ENCODE measurements around the gene EVX1. TPM values are rescaled to one million over a fixed set of nuclear protein-coding genes. Genes with fewer than 3 reads are reported as not detected.

The EVX1 gene
- polyA plus RNA-seq: not detected
- long read RNA-seq, donor 1: 0 reads
- long read RNA-seq, donor 2: 0 reads
- long read RNA-seq, donor 3: 0 reads
- long read RNA-seq, donor 4: 0 reads
- long read RNA-seq, donor 5: 0 reads
- long read RNA-seq, donor 6: 0 reads
- long read RNA-seq, donor 7: 0 reads
- long read RNA-seq, donor 8: 0 reads
- long read RNA-seq, donor 9: 0 reads
- long read RNA-seq, donor 10: 0 reads
- long read RNA-seq, donor 11: 0 reads

DNA sequence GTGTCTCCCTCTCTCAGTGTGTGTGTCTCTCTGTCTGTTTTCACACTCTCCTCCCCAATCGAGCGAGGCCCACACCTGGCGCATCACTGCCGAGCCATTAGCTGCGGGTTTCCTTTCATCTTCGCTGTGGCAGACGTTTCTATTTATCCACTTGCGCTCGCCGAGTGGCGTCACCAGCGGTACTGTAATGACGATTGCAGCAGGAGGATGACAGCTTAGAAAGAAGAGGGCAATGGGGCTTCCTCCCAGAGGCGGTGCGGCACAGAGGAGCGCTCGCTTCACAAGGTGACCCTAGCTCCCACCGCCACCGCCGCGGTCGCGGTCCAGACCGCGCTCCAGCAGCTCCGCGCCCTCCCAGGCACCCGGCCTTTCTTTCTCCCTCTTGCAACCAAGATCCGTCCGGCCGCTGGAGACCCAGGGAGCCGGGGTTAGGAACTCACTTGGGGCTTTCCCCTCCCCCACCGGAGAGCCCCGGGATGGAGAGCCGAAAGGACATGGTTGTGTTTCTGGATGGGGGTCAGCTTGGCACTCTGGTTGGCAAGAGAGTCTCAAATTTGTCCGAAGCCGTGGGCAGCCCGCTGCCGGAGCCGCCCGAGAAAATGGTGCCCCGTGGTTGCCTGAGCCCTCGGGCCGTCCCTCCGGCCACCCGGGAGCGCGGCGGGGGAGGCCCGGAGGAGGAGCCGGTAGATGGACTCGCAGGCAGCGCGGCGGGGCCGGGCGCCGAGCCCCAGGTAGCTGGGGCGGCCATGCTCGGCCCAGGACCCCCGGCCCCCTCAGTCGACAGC is at the start of gene EVX1:
Gene EVX1, plus strand, starts transcription at position 248 of the 785 bp plus-strand sequence. Its CDS starts 229 bp downstream, at position 477.
- Histone ChIP-seq H3K27me3 (ENCODE audit: control insufficient read depth, insufficient read depth, low read length) (peaks cover 98% of the 10 kb centered on the region), H3K4me1 (ENCODE audit: control insufficient read depth, insufficient read depth, low read length) (peaks cover 27% of the 10 kb centered on the region), H3K4me3 (ENCODE audit: low read length) (no peak within 1 kb of the TSS), H3K9me3 (ENCODE audit: control insufficient read depth, low read depth, low read length) (peaks cover 20% of the 10 kb centered on the region), H3K36me3 (ENCODE audit: control insufficient read depth, insufficient read depth, low read length) (no peaks in the 10 kb centered on the region), H3K27ac (ENCODE audit: low read length) (no peak within 1 kb of the TSS)
- whole genome bisulfite sequencing (ENCODE audit: insufficient coverage, low lambda C conversion rate): no CpG with 5 or more reads among the region's 62 CpGs
- DNase-seq: peak in 1 of 2 donors; percentile 32

DNA sequence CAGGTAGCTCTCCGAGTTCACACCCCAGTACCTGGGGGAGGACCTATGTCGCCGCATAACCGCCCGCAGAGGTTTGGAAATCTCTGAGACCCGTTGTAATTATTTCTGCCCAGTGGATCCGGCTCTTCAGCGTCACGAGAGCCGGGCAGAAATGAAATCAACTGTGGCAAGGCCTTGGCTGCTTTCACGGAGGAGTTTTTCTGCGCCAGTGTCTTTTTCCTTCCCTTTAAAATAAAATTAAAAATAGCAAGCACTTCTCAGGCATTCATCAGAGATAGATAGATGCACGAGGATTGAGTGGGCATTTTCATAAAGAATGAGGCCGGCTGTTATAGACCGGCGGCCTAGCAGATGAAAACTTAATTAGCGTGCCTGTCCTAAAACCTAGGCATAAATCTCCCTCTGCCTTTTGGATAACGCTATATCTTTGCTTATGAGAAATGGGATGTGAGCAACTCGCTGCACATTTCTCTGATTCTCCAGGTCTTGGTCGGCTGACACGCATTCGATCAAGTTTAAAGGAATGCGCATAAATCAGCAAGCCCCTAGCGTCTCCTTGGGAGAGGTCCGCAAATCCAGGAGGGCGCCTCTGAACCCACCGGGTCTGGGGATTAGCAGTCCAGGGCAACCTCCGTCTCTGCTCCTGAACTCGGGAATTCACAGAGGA is 49.1 kb upstream of the EVX1 start:
- Histone ChIP-seq H3K4me1 (ENCODE audit: control insufficient read depth, insufficient read depth, low read length) (peaks cover 4% of the 10 kb centered on the region), H3K9me3 (ENCODE audit: control insufficient read depth, low read depth, low read length) (peaks cover 18% of the 10 kb centered on the region), H3K27ac (ENCODE audit: low read length) (no peak overlapping the region), H3K4me3 (ENCODE audit: low read length) (no peak overlapping the region), H3K27me3 (ENCODE audit: control insufficient read depth, insufficient read depth, low read length) (peaks cover 93% of the 10 kb centered on the region), H3K36me3 (ENCODE audit: control insufficient read depth, insufficient read depth, low read length) (no peaks in the 10 kb centered on the region)
- no CpG with 5 or more reads among the region's 29 CpGs for WGBS (ENCODE audit: insufficient coverage, low lambda C conversion rate)
- DNase-seq: no peak

DNA sequence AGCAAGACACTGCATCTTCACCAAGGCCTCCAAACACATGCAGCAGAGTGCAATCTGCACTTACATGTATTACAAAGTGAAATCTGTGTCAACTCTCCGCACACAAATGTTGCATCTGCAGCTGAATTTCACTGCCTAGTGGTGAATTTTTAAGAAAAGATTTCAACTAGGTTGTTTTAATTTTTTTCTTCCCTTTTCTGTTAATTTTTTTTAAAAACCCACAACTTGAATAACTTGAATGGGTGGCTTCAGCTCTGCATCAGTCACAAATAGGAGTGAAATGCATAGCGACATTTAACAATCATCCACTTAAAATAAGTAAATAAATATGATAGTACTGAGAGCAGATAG is 48.6 kb upstream of the EVX1 start:
- Histone ChIP-seq H3K27ac (ENCODE audit: low read length) (no peak overlapping the region), H3K36me3 (ENCODE audit: control insufficient read depth, insufficient read depth, low read length) (no peaks in the 10 kb centered on the region), H3K27me3 (ENCODE audit: control insufficient read depth, insufficient read depth, low read length) (peaks cover 93% of the 10 kb centered on the region), H3K4me1 (ENCODE audit: control insufficient read depth, insufficient read depth, low read length) (peaks cover 2% of the 10 kb centered on the region), H3K9me3 (ENCODE audit: control insufficient read depth, low read depth, low read length) (peaks cover 17% of the 10 kb centered on the region), H3K4me3 (ENCODE audit: low read length) (no peak overlapping the region)
- WGBS (ENCODE audit: insufficient coverage, low lambda C conversion rate): no CpG with 5 or more reads among the region's 2 CpGs
- no peak for DNase-seq

DNA sequence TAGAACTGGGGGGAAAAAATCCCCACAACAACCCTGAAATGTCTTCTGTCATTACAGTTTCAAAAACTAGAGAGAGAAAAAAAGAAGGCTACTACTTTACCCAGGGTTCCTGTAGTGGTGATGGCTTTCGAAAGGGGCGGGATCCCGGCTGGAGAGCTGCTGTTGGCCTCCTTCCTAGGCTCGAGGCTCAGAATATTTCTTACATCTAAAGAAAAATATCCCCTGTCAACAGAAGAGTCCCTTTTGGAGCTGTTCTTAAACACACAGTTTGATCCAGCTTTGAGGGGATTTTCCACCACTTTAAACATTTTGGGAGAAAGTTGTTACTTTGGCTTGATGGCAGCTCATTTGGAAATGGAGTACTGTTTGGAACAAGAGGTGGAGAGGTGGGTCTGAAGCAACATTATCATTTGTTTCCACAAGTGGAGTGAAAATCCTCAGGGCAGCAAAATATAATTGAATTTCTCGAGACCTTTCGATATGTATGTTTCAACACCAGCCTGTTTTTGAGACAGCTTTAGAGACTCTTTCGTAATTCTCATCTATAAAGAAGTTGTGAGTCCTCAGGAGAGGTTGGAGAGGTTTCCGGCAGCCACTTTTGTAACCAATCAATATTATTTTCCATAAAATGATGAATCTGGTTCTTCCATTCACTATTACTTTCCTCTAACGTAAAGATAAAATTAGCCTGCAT is 47.8 kb upstream of the EVX1 start:
- WGBS (ENCODE audit: insufficient coverage, low lambda C conversion rate): 57% methylated on average over 4 of the region's 9 CpGs
- Histone ChIP-seq H3K4me3 (ENCODE audit: low read length) (no peak overlapping the region), H3K27ac (ENCODE audit: low read length) (no peak overlapping the region), H3K4me1 (ENCODE audit: control insufficient read depth, insufficient read depth, low read length) (peaks cover 2% of the 10 kb centered on the region), H3K9me3 (ENCODE audit: control insufficient read depth, low read depth, low read length) (peaks cover 16% of the 10 kb centered on the region), H3K27me3 (ENCODE audit: control insufficient read depth, insufficient read depth, low read length) (peaks cover 89% of the 10 kb centered on the region), H3K36me3 (ENCODE audit: control insufficient read depth, insufficient read depth, low read length) (no peaks in the 10 kb centered on the region)
- no peak for DNase-seq

DNA sequence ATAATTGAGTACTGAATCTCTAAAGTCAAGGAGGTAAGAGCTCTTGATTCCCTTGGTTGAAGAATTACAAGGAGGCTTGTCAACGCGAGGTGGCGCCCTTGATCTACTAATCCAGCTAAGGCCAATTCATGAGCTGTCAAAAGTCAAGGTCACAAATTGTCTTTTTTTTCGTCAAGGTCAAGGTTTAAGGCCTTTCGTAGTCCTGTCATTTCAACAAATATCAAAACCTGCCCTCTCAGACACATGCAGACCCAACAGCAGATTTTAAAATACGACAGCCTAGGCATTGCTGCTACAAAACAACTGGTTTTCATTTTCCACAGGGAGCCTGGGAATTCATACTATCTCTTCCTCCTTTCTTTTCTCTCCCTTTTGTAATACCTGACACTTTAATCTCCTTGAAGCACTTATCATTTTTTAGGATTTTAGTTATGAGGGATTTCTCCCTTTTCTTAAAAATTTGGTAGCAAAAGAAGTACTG is 46.3 kb upstream of the EVX1 start:
- no peak overlapping the region for H3K27ac ChIP-seq (ENCODE audit: low read length)
- H3K27me3 ChIP-seq (ENCODE audit: control insufficient read depth, insufficient read depth, low read length): peaks cover 88% of the 10 kb centered on the region
- H3K9me3 ChIP-seq (ENCODE audit: control insufficient read depth, low read depth, low read length): peaks cover 16% of the 10 kb centered on the region
- no peak overlapping the region for H3K4me3 ChIP-seq (ENCODE audit: low read length)
- H3K36me3 ChIP-seq (ENCODE audit: control insufficient read depth, insufficient read depth, low read length): no peaks in the 10 kb centered on the region
- DNase-seq: peak; percentile 60 to 66
- 0% methylated on average over 2 of the region's 6 CpGs for WGBS (ENCODE audit: insufficient coverage, low lambda C conversion rate)
- peaks cover 12% of the 10 kb centered on the region for H3K4me1 ChIP-seq (ENCODE audit: control insufficient read depth, insufficient read depth, low read length)

DNA sequence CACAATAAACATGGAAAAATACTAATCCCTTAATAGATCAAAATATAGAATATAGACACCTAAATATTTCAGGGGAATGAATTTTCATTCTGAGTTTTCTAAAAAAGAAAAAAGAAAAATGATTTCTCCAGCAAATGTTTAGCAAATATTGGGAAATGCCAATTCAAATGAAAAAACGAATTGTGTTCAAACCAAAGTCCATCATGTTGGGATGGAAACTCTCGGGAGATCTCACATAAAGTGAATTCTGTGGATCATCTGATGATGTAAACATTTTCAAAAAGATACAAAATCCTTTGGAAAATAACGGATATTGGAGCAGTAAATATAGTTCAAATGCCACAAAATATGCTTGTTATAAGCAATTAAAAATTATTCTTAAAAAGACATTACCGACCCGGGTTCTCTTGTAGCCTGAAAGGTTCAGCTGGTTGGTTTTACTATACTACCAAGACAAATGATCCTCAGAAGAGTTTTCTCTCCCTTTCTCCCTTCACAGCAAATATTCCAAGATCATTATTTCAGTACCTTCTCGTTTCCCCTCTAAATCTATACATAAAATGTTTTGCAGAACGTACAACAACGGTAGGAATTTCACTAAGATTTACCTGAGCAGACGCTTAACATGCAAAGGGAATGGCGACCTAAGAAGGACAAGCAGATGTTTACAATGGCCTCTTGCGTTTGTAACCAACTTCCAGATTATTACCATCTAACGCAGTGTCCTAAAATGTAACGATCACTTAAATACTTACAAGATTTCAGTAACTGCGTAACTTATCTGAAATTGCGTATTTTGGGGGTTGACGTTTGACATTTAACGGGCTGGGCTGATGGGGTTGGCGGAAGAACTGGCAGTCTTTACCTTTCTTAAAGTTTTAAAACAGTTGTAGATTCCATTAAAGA is 45.2 kb upstream of the EVX1 start:
- Histone ChIP-seq H3K4me1 (ENCODE audit: control insufficient read depth, insufficient read depth, low read length) (peaks cover 15% of the 10 kb centered on the region), H3K27ac (ENCODE audit: low read length) (no peak overlapping the region), H3K4me3 (ENCODE audit: low read length) (no peak overlapping the region), H3K36me3 (ENCODE audit: control insufficient read depth, insufficient read depth, low read length) (no peaks in the 10 kb centered on the region), H3K27me3 (ENCODE audit: control insufficient read depth, insufficient read depth, low read length) (peaks cover 88% of the 10 kb centered on the region), H3K9me3 (ENCODE audit: control insufficient read depth, low read depth, low read length) (peaks cover 12% of the 10 kb centered on the region)
- no peak for DNase-seq
- WGBS (ENCODE audit: insufficient coverage, low lambda C conversion rate): 25% methylated on average over 3 of the region's 18 CpGs

DNA sequence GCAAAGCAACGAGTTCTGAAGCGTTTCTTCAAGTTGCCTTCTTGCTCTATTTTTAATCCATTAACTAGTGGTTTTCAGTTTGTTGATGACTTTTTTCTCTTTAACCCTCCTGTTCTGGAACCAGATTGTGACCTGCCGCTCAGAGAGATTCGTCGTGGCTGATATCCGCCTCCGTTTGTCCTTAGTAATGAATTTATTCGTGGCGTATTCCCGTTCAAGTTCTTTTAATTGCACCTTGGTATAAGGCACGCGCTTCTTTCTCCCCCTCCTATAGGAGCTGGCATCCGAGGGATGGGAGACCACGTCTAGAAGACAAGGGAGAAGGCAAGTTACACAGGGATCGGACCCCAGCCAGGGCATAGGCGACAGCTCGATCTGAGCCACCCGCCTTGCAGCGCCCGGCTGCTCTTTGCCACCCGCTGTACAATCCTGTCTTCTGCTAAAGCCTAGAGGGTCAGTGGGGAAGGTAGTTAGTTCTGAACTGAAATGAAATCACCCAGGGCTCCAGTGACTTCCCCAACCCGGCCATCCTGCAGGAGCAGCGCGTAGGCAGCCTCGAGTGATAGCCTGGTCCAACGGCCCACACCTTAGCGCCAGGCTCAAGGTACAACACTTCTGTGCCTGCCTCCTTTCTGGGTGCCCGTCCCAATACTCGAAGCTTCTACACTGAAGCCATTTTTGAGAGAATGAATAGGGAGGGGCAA is 44.3 kb upstream of the EVX1 start:
- H3K4me1 ChIP-seq (ENCODE audit: control insufficient read depth, insufficient read depth, low read length): peaks cover 13% of the 10 kb centered on the region
- no peak for DNase-seq

DNA sequence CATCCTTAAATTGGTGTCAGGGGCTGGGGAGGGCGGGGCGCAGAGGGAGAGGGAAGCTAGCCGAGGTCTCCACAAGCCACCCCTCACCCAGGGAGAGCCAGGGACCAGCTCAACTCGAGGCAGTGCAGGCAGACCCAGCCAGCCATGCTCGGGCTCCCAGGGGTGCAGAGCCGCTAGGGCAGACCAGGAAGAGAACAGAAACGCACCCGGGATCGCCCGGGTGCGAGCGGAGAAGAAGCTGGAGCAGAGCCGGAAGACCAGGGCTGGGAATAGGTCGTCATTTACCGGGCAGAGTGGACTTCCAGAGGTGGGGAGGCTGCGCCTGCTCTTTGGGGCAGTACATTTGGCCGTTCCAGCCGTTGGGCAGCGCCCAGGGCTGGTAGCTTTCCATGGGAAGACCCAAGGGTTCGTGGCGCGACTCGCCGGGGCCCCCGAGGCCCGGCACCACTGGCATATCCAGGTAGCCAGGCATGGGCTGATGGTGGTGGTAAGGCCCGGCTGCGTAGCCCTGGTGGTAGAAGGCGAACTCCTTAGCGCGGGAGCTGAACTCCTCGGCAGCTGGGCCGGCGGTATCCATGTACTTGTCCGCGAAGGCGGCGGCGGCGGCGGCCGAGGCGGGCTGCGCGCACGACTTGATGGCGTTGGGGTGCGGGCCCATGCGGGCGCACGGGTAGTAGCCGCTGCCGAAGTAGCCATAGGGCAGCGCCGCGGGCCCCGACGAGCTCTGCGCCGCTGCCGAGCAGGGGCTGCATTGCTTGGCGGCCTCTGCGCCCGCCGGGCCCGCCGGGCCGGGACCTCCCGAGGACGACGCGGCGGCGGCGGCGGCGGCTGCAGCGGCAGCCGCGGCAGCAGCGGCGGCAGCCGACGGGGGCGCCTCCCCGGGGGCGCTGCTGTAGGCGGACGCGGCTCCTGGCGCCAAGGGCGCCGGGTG is 43.5 kb upstream of the EVX1 start:
- no CpG with 5 or more reads among the region's 93 CpGs for WGBS (ENCODE audit: insufficient coverage, low lambda C conversion rate)
- Histone ChIP-seq H3K27me3 (ENCODE audit: control insufficient read depth, insufficient read depth, low read length) (peaks cover 88% of the 10 kb centered on the region), H3K4me1 (ENCODE audit: control insufficient read depth, insufficient read depth, low read length) (peaks cover 13% of the 10 kb centered on the region), H3K27ac (ENCODE audit: low read length) (no peak overlapping the region), H3K4me3 (ENCODE audit: low read length) (no peak overlapping the region), H3K9me3 (ENCODE audit: control insufficient read depth, low read depth, low read length) (peaks cover 8% of the 10 kb centered on the region), H3K36me3 (ENCODE audit: control insufficient read depth, insufficient read depth, low read length) (no peaks in the 10 kb centered on the region)
- DNase-seq: peak in 1 of 2 donors; percentile 32

More for the DNA sequence above, 44.3 kb upstream of the EVX1 start:
- no peak overlapping the region for H3K27ac ChIP-seq (ENCODE audit: low read length)
- WGBS (ENCODE audit: insufficient coverage, low lambda C conversion rate): 11% methylated on average over 2 of the region's 29 CpGs
- peaks cover 88% of the 10 kb centered on the region for H3K27me3 ChIP-seq (ENCODE audit: control insufficient read depth, insufficient read depth, low read length)
- no peak overlapping the region for H3K4me3 ChIP-seq (ENCODE audit: low read length)
- H3K36me3 ChIP-seq (ENCODE audit: control insufficient read depth, insufficient read depth, low read length): no peaks in the 10 kb centered on the region
- peaks cover 8% of the 10 kb centered on the region for H3K9me3 ChIP-seq (ENCODE audit: control insufficient read depth, low read depth, low read length)
